H1 (cell line): ENCODE data around the gene E2F2. TPM values are rescaled to one million over a fixed set of nuclear protein-coding genes. Genes with fewer than 3 reads are reported as not detected.

Experiments
- CTCF ChIA-PET: fragments of 300-600 bp; sonication (Branson Sonifier 250); formaldehyde crosslinking; loops from one replicate; lab custom pipeline; 2021; ENCODE audit not compliant: partially characterized antibody; lab: Charles Lee
- POLR2A ChIA-PET: fragments of 300-600 bp; sonication (Branson Sonifier 250); formaldehyde crosslinking; loops from one replicate; lab custom pipeline; 2021; ENCODE audit warnings: inconsistent platforms; ENCODE audit not compliant: partially characterized antibody; lab: Charles Lee
- DNase-seq, 2 experiments: peaks; one replicate each; pipeline versions ENCODE4 v3.0.0 to v3.0.0-alpha.2; 2010 to 2022; ENCODE audit warnings: low spot score in 2 of 2, low read depth in 1 of 2, mixed read lengths in 1 of 2
- FAIRE-seq: peaks from 2 replicates; lab custom pipeline; 2011; peaks lifted over from hg19 to GRCh38; lab: Jason Lieb, UNC
- H2AFZ ChIP-seq: 2 replicates; pipeline ENCODE4 v1.8.1; 2012; ENCODE audit warnings: low read length, inconsistent platforms
- H2AK5ac ChIP-seq: 2 replicates; pipeline ENCODE4 v1.6.1; 2013; ENCODE audit warnings: low read depth, low read length
- H2BK120ac ChIP-seq: replicated peaks from 2 replicates; pipeline ENCODE3; 2013; ENCODE audit warnings: low read depth, low read length, inconsistent platforms
- H2BK12ac ChIP-seq: 2 replicates; pipeline ENCODE4 v1.6.1; 2013; ENCODE audit warnings: low read depth, low read length
- H2BK15ac ChIP-seq: 2 replicates; pipeline ENCODE4 v1.6.1; 2013; ENCODE audit warnings: low read length
- H2BK20ac ChIP-seq: 2 replicates; pipeline ENCODE4 v1.6.1; 2013; ENCODE audit warnings: low read length
- H2BK5ac ChIP-seq: 2 replicates; pipeline ENCODE4 v1.6.1; 2013; ENCODE audit warnings: low read depth, low read length
- H3K14ac ChIP-seq: 2 replicates; pipeline ENCODE4 v1.6.1; 2013; ENCODE audit warnings: inconsistent platforms; ENCODE audit not compliant: insufficient read length
- H3K18ac ChIP-seq: 2 replicates; pipeline ENCODE4 v1.6.1; 2013; ENCODE audit warnings: low read length; ENCODE audit errors: extremely low read depth
- H3K23ac ChIP-seq: 2 replicates; pipeline ENCODE4 v1.6.1; 2013; ENCODE audit warnings: inconsistent platforms; ENCODE audit not compliant: insufficient read length
- H3K23me2 ChIP-seq: 2 replicates; pipeline ENCODE4 v1.6.1; 2013; ENCODE audit warnings: low read depth, low read length
- H3K27ac ChIP-seq: 2 replicates; pipeline ENCODE4 v1.6.1; 2011; ENCODE audit warnings: low read depth, low read length, inconsistent platforms
- H3K27me3 ChIP-seq, 4 experiments: replicated peaks in 1 of 4; 1 replicate in 1 of 4; 2 replicates in 3 of 4; pipeline versions ENCODE4 v1.6.1 to v1.8.1; 2011 to 2013; ENCODE audit warnings: low read length in 3 of 4, mild to moderate bottlenecking in 3 of 4, inconsistent platforms in 2 of 4, mixed read lengths in 2 of 4, moderate library complexity in 1 of 4; ENCODE audit not compliant: control insufficient read depth in 3 of 4, insufficient read depth in 3 of 4; ENCODE audit errors: extremely low read depth in 1 of 4
- H3K36me3 ChIP-seq, 4 experiments: 2 replicates each; pipeline versions ENCODE4 v1.6.1 to v1.8.1; 2011 to 2013; ENCODE audit warnings: mild to moderate bottlenecking in 4 of 4, low read length in 3 of 4, moderate library complexity in 2 of 4, control low read depth in 1 of 4, inconsistent platforms in 1 of 4; ENCODE audit not compliant: insufficient read depth in 4 of 4, control insufficient read depth in 2 of 4
- H3K4ac ChIP-seq: replicated peaks from 2 replicates; pipeline ENCODE3; 2013; ENCODE audit warnings: low read length, low read depth, mixed read lengths, inconsistent platforms; ENCODE audit not compliant: insufficient read length
- H3K4me1 ChIP-seq, 4 experiments: replicated peaks in 1 of 4; 1 replicate in 1 of 4; 2 replicates in 3 of 4; pipeline versions ENCODE4 v1.6.1 to v1.8.1; 2011 to 2013; ENCODE audit warnings: low read length in 3 of 4, inconsistent platforms in 2 of 4, mixed read lengths in 1 of 4; ENCODE audit not compliant: insufficient read depth in 4 of 4, control insufficient read depth in 3 of 4
- H3K4me2 ChIP-seq, 2 experiments: 2 replicates each; pipeline versions ENCODE4 v1.6.1 to v1.8.1; 2011 to 2013; ENCODE audit warnings: low read depth in 2 of 2, low read length in 2 of 2, control low read depth in 1 of 2, inconsistent platforms in 1 of 2, mild to moderate bottlenecking in 1 of 2; ENCODE audit not compliant: insufficient read depth in 1 of 2
- H3K4me3 ChIP-seq, 4 experiments: fragments of 200-600, 300-600 bp in 1 of 4; sonication (generic), shearing (Covaris generic), sonication (Bioruptor Twin) in 1 of 4; 2 replicates each; pipeline versions ENCODE4 v1.5.1 to v1.8.1; 2011 to 2016; ENCODE audit warnings: low read length in 4 of 4, low read depth in 3 of 4, control low read depth in 2 of 4, inconsistent platforms in 2 of 4, mild to moderate bottlenecking in 2 of 4, mixed read lengths in 1 of 4, moderate library complexity in 1 of 4; ENCODE audit not compliant: insufficient read depth in 2 of 4; ENCODE audit errors: extremely low read depth in 1 of 4
- H3K56ac ChIP-seq: replicated peaks from 2 replicates; pipeline ENCODE3; 2013; ENCODE audit warnings: low read depth, mild to moderate bottlenecking, mixed read lengths, low read length, inconsistent platforms; ENCODE audit not compliant: insufficient read length
- H3K79me1 ChIP-seq: 2 replicates; pipeline ENCODE4 v1.6.1; 2013; ENCODE audit warnings: low read depth, low read length, control low read depth
- H3K79me2 ChIP-seq, 2 experiments: 2 replicates each; pipeline versions ENCODE4 v1.6.1 to v1.8.1; 2012 to 2013; ENCODE audit warnings: low read length in 2 of 2, mild to moderate bottlenecking in 2 of 2, inconsistent platforms in 1 of 2; ENCODE audit not compliant: insufficient read depth in 2 of 2, control insufficient read depth in 1 of 2
- H3K9ac ChIP-seq, 4 experiments: replicated peaks in 1 of 4; 1 replicate in 1 of 4; 2 replicates in 3 of 4; pipeline versions ENCODE4 v1.6.1 to v1.8.1; 2011 to 2013; ENCODE audit warnings: low read depth in 3 of 4, low read length in 3 of 4, control low read depth in 2 of 4, mild to moderate bottlenecking in 2 of 4, moderate library complexity in 2 of 4, inconsistent platforms in 1 of 4; ENCODE audit errors: extremely low read depth in 1 of 4
- H3K9me3 ChIP-seq, 2 experiments: 2 replicates each; pipeline versions ENCODE4 v1.6.1 to v1.8.1; 2012 to 2013; ENCODE audit warnings: mild to moderate bottlenecking in 2 of 2, moderate library complexity in 2 of 2, control low read depth in 1 of 2, inconsistent platforms in 1 of 2, low read depth in 1 of 2, low read length in 1 of 2, mixed read lengths in 1 of 2; ENCODE audit not compliant: insufficient read depth in 2 of 2
- H4K20me1 ChIP-seq, 2 experiments: replicated peaks in 1 of 2; 2 replicates each; pipeline versions ENCODE3 to v1.8.1; 2011 to 2013; ENCODE audit warnings: inconsistent platforms in 2 of 2, low read length in 2 of 2, mild to moderate bottlenecking in 1 of 2; ENCODE audit not compliant: insufficient read depth in 2 of 2, control insufficient read depth in 1 of 2
- H4K5ac ChIP-seq: 2 replicates; pipeline ENCODE4 v1.6.1; 2013; ENCODE audit warnings: low read length, low read depth, mixed read lengths, inconsistent platforms; ENCODE audit not compliant: insufficient read length
- H4K8ac ChIP-seq: 2 replicates; pipeline ENCODE4 v1.8.0; 2013; ENCODE audit warnings: mild to moderate bottlenecking, moderate library complexity, low read length, inconsistent platforms; ENCODE audit not compliant: insufficient read depth; ENCODE audit errors: extremely low read depth
- H4K91ac ChIP-seq: replicated peaks from 2 replicates; pipeline ENCODE3; 2013; ENCODE audit warnings: low read length, mixed read lengths, inconsistent platforms; ENCODE audit not compliant: insufficient read length
- BACH1 ChIP-seq: IDR thresholded peaks from 2 replicates; pipeline ENCODE4 v1.6.1; 2012; ENCODE audit warnings: low read length, improper control_type of control experiment
- RXRA ChIP-seq: IDR thresholded peaks from 2 replicates; pipeline ENCODE4 v1.6.1; 2011; ENCODE audit warnings: low read depth, mild to moderate bottlenecking, low read length, moderate library complexity; ENCODE audit not compliant: insufficient read depth
- WGBS, 2 experiments: shearing (Covaris generic) in 1 of 2; methylation state at CpG; one replicate each; pipeline versions ENCODE4 v1.1.6 to v1.1.7; 2013 to 2015; ENCODE audit warnings: low lambda C conversion rate in 2 of 2, mixed read lengths in 2 of 2, inconsistent platforms in 1 of 2, low coverage in 1 of 2, missing lambda C conversion rate in 1 of 2; ENCODE audit not compliant: insufficient replicate concordance in 2 of 2, insufficient coverage in 1 of 2, insufficient read length in 1 of 2; ENCODE audit errors: extremely low coverage in 1 of 2, missing lambda C conversion rate in 1 of 2; 5-methylcytosine and 5-hydroxymethylcytosine counted together
- polyA plus RNA-seq, 7 experiments: library from polyadenylated mRNA; depleted of rRNA in 3 of 7; stranded (reverse) in 5 of 7; unstranded in 2 of 7; fragments of >200 nt in 5 of 7; fragments of 200-250 nt in 2 of 7; gene quantifications; 1 replicate in 5 of 7; 2 replicates in 1 of 7; 4 replicates in 1 of 7; pipeline versions ENCODE4 v1.2.1 to v1.2.3, GENCODE V29; 2011 to 2013; ENCODE audit warnings: missing spikeins in 2 of 7, mixed read lengths in 2 of 7
- total RNA-seq: library from RNA; stranded (reverse); fragmentation: NEBNext Ultra II Directional; extraction: Animal tissue kit (Norgen Biotek cat#: 25700); gene quantifications from 2 replicates; pipeline ENCODE4 v1.2.1, GENCODE V29; 2021

The E2F2 gene
- total and polyA plus RNA-seq, 2 of the 8 experiments (the other 6 are each of a cell fraction or from before 2014, with no cell fraction given), result 1.8 to 7.0 TPM

DNA sequence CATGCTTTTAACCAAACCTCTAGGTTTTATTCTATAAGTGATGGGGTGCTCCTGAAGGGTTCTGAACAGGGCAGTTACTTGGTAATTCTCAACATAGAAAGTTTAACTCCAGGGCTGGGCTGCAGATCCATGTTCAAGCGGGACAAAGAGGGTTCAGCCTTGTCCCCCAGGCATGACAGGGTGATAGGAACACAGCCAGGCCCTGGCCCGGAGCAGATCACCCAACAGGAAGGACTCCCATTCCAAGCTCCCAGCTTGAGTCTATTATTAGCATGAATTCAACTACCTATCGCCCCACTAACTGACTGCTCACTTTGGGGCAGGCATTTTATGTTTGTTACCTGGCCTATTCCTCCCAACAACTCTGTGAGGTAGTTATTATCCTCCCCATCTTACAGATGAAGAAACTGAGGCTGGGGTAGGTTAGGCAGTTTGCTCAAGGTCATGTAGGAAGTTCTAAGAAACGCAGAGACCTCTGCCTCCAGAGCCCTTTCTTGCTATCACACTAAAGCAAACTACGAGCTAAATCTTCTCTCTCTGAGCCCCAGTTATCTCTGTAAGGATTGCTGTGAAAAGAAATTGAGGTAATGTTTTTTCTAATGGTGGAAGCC is 61.6 kb downstream of the E2F2 start:
- no peak for TF ChIP-seq BACH1
- no peak for TF ChIP-seq RXRA
- Histone ChIP-seq H3K4me3 (no peak overlapping the region), H4K20me1 (peaks cover 10 to 26% of the 10 kb centered on the region in 2 experiments), H3K14ac (no peak overlapping the region), H4K5ac (no peak overlapping the region), H3K4ac (no peak overlapping the region), H4K91ac (no peak overlapping the region), H2BK15ac (no peak overlapping the region), H3K36me3 (no peaks in the 10 kb centered on the region), H3K4me2 (no peak overlapping the region), H3K18ac (no peak overlapping the region), H2BK120ac (no peak overlapping the region), H3K27ac (no peak overlapping the region), H3K56ac (no peak overlapping the region), H3K23me2 (no peaks in the 10 kb centered on the region), H3K4me1 (no peaks in the 10 kb centered on the region), H3K9ac (no peak overlapping the region), H2BK20ac (no peak overlapping the region), H3K9me3 (no peaks in the 10 kb centered on the region), H3K79me1 (peaks cover 10% of the 10 kb centered on the region; the same call in 1 of the 2 replicates), H4K8ac (no peak overlapping the region), H3K23ac (no peak overlapping the region), H2AFZ (no peak overlapping the region), H2AK5ac (no peak overlapping the region), H2BK12ac (no peak overlapping the region), H2BK5ac (no peak overlapping the region), H3K79me2 (peaks cover 0 to 8% of the 10 kb centered on the region in 2 experiments; a peak in 2 of 4 replicates), H3K27me3 (no peaks in the 10 kb centered on the region)
- FAIRE-seq (no peak), DNase-seq (no peak)
- CTCF ChIA-PET, result interaction anchor here (0.9 to 1.4 kb wide), 4 partner anchors 11 to 28 kb away, joined by 3 read pairs; partner anchors contain the start of gene ASAP3
- POLR2A ChIA-PET, result interaction anchor here (1.8 kb wide), 1 partner anchor 15 kb away, joined by 3 read pairs; the partner anchor contains the start of gene ASAP3
- WGBS, 2 experiments, result 73% methylated on average over 5 of the region's 5 CpGs; no CpG with 5 or more reads in 1 of the 2 experiments
